AG20443 (cell line): ENCODE measurements around the gene MTMR2.
"Not testable (repeated sequence)": the region's sequence is repeated elsewhere in the genome, so short reads cannot be mapped to it uniquely, and the experiment has no call there.

Experiments
- DNase-seq: peaks from one replicate; pipeline ENCODE4 v3.0.0; 2012; ENCODE audit warnings: low spot score, mixed read lengths

Gene MTMR2

DNA sequence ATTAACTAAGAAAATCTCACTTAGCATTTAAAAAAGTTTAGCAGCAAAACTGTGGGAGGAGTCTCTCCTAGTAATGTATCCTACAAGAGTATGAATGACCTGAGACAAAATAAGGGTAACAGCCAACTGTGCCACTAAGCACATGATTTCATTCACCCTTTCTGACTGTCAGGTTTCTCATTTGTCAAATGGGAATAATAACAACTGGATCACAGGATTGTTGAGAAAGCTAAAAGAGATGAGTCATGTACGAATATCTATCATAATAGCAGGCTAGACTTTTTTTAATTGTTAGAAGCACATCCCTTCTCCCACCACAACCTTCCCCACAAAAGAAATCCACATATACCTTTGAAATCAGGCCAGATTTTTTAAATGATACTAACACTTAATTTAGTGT, 39.5 kb downstream of the MTMR2 start:
- DNase-seq, result no peak

DNA sequence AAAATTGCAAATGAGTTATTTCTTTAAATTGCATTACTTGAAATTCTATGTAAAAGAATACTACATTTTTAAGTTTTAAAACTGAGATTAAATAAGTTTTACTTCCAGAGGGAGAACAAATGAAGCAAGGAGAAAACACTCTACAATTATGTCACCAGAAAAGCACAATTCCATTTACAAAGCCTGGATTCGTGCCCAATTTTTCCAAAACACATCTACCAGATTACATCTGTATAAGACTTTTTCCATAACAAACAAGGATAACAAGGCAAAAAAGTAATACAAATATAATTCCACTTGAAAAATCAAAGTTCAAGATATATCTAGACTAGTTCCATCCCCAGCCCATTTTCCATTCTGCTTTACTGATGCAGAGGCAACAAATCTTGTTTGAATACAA, 40.5 kb downstream of the MTMR2 start:
- DNase-seq, result no peak

DNA sequence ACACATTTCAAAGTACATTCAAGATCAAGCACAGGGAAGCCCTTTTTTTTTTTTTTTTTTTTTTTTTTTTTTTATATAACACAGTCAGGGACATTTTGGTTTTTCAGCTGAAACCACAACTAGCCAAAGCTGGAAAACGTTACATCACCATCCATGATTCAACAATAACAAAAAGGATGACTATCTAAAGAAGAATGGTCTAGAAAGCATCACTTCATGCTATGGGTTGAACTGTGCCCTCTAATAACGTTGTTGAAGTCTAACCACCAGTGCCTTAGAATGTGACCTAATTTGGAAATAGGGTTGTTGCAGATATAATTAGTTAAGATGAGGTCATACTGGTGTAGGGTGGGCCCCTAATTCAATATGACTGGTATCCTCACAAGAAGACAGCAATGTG, 46.6 kb downstream of the MTMR2 start:
- DNase-seq, result peak; percentile 77

DNA sequence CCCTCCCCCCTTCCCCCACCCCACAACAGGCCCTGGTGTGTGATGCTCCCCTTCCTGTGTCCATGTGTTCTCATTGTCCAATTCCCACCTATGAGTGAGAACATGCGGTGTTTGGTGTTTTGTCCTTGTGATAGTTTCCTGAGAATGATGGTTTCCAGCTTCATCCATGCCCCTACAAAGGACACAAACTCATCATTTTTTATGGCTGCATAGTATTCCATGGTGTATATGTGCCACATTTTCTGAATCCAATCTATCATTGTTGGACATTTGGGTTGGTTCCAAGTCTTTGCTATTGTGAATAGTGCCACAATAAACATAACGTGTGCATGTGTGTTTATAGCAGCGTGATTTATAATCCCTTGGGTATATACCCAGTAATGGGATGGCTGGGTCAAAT, 53.0 kb downstream of the MTMR2 start:
- DNase-seq, result not testable (repeated sequence)

DNA sequence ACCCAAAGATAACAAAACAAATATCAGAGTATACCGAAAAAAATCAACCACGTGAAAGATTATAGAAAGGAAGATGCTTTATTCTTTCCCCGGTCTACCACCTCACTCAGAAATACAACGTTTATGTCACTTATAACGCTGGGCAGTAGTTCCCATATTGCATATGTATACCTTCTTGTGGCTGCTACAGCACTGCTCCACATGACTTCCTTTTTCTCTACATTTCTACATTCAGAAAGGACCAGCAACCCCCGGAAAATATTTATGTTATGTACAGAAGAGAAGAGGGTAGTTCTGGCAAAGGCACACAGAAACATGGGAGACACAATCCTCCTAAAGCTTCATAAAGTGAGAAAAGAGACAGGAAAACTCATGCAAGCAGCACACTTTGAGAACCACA, 56.8 kb downstream of the MTMR2 start:
- DNase-seq, result no peak

DNA sequence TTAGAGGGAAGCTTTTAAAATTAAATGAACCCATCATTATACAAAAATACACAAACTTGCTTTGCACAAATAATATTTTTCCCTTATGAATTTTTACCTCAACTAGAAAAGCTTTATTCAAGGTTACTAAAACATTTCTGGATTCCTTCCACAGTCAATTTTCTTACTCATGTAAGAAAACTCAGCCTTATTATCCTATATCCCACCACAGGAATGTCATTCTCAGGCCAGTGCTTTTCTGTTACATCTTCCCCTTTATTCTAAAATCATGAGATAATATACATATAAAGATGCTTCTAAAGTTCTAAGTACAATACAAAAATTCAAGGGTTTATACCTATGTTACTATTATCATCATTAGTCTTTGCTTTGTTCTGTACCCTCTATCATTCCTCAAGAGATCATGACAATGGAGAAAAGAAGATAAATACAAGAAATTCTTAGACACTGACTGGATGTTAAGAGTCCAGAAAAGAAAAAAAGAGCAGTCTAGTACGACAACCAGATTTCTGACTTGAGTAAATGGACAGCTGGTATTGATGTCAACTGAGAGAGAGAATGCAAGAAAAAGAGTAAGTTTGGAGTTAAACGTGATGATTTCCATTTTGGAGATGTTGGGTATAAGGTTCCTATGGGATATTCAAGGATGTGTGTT, 60.3 kb downstream of the MTMR2 start:
- peak; percentile 9 for DNase-seq

DNA sequence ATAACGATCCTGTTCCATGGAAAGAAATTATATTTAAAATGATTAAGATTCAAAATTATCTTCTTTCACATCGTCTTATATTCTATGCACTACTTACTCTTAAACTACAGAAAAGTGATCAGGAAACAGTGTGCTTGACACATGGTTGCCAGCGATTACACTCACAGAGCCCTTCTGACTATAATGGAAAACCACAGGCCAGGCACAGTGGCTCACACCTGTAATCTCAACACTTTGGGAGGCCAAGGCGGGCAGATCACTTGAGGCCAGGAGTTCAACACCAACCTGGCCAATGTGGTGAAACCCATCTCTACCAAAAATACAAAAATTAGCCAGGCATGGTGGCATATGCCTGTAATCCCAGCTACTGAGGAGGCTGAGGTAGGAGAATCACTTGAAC, 63.9 kb downstream of the MTMR2 start:
- DNase-seq, result not testable (repeated sequence)

DNA sequence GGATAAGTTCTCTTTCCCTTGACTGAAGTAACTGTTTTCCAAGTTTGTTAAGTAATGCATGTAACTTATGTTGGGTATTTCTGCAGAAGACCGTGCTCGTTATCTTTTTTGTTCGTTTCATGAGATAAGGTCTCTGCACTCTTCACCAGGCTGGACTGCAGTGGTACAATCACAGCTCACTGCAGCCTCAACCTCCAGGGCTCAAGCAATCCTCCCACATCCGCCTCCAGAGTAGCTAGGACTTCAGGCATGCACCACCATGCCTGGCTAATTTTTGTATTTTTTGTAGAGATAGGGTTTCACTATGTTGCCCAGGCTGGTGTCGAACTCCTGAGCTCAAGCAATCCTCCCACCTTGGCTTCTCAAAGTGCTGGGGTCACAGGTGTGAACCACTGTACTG, 69.5 kb downstream of the MTMR2 start:
- not testable (repeated sequence) for DNase-seq

DNA sequence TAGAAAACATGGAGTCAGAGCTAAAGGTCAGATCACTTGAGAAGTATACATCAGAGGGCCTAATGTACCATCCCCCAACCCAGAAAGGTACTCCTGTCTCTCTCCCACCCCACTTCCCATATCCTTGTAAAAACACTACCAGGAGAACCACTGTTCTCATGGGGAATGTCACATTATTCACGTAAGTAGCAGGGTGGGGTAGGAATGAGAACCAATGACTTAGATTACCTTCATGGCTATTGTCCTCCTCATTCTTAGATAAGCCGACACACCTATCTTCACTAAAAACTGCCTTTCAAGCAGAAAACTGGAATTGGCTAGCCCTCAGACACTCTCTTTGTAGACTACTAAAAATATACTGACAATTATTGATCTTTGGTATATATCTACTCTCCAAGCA, 70.0 kb downstream of the MTMR2 start:
- no peak for DNase-seq

DNA sequence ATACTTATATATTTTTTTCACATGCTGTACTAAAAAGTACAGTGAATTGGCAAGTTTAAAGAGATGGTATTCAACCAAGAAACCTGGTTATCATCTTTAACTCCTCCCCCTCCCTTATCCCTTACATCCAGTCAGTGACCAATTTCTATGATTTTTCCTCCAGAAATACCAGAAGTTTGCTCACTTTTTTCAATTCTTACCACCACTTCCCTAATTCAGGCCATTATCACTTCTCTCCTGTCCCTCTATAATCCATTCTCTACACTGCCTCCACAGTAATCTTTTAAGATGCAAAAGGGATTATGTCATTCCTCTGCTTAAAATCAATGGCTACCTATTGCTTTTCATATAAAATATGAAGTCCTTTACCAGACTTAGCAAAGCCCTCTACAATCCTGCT, 70.8 kb downstream of the MTMR2 start:
- DNase-seq, result no peak

DNA sequence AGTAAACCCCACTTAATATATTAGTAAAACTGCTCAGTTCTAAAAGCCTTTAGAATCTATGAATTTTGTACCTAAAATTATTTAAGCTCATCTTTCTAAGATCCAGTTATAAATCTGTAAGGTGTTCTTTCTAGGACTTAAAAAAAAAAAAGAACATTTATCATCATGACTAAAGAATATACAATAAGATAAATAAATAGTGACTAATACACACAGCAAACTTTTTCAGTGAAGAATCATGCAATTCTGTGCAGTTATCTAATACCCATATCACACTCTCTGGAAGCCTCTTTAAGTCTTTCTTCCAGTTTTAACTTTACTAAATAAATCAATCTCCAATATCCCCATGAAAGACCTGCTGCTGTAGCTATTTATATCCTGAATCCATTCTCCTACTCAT, 73.8 kb downstream of the MTMR2 start:
- DNase-seq, result no peak

DNA sequence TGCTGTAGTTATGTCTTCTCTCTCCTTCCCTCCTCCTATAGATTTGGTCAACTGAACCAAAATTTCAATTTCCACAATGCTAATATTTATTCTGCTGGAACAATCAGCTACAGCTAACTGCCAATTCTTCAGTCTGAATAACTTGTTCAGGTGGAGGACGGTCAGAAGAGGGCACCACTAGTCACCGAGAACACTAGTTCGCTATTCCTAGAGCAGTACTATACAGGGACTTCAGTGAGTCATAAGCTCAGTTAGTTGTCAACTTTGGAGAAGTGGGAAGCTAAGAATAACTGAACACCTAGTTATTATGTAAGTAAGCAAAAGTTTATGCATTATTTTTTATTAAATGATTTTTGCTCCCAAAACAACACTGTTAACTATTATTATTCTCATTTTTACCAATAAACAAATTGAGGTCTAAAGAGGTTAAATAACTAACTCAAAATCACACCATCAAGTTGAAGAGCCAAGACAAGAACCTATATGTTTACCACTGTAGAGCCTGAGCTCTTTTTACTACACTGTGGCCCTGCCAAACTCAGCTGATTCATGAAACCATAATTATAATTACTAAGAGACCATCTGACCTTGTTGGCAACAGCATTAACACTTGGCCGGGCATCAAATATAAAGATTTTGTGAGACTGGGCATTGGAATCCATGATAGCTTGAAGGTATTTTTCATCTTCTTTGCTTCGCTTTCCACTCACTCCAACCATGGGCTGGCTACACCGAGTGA, 74.7 kb downstream of the MTMR2 start:
- DNase-seq, result peak; percentile 66

DNA sequence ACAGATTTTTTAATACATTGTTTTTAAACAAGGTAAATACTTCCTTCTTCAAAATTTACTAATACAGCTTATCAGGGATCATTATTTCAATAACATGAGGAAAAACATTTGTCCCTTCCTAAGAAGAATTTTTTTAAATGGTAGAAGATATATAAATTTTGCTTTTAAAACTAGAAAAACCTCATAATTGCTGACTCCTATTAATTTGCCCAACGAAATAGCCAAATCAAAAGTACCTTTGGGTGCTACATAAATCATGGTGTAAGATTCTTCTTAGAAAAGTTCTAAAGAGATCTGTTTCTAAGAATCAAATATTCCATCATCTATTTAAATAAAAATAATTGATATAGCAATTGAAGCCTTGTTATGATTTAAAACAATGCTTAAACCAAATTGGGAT, 78.7 kb downstream of the MTMR2 start:
- no peak for DNase-seq

DNA sequence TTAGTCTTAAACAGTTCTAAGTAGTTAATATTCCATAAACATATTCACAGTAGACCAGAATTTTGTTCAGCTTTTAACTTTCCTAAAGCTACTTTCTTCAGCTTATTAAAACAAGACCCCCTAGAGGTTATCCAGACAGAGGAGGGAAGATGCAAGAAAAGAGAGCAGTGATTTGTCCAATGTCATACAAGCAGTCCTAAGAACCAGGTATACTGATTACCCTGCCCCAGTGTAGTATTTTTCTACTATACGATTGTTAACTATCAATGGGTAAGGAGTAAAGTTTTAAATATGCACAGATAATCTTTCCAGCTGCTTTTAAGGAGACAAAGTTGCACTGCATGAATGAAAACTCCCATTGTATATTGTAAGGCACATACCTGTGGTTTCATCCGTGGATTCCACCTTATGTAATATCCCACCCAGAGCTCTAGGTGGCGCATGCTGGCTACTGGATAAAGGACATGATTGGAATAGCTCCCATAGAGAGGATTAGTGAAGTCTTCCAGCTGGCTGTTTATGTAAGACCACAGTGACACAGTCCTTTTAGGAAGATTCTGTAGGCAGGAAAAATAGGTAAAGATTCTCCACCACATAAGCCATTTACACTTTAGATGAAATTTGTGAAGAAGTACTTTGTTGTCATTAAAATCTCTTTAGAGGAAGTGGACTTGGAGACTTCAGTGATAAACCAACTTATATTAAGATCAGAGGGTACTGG, 88.0 kb downstream of the MTMR2 start:
- peak; percentile 81 for DNase-seq

DNA sequence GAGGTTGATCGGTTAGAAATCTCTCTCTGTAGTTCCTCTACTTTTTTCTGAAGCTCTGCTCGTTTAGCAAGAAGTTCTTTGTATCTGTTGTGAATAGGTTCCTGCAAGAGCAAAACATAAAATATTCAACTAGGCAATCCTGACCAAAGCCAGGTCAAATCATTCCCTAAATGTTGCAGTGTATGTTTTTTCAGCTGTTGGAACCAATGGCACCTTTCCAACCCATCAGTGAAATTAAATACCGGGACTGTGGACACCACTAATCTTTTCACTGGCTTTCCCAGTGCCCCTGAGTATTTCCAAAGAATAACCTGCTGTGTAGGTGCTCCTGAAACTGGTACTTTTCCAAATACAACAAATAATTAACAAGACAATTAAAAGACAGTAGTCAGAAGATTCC, 88.6 kb downstream of the MTMR2 start:
- DNase-seq, result no peak

DNA sequence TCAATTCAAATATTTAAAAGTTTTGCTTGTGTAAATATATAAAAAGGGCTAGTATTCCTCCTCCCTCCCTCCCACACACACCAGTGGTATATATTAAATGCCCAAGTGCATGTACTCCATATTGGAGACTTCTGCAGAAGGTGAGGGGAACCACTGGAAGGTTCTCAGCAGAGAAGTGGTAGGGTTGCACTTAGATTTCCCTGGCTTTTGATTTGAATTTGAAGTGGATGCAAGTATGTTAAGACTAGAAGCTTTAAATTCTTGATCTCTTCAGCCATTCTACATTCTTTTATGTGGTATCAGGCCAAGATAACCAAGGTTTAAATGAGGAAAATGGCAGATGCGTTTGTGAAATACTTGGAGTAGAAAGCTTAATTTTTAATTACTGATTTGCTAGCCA, 90.5 kb downstream of the MTMR2 start:
- no peak for DNase-seq

DNA sequence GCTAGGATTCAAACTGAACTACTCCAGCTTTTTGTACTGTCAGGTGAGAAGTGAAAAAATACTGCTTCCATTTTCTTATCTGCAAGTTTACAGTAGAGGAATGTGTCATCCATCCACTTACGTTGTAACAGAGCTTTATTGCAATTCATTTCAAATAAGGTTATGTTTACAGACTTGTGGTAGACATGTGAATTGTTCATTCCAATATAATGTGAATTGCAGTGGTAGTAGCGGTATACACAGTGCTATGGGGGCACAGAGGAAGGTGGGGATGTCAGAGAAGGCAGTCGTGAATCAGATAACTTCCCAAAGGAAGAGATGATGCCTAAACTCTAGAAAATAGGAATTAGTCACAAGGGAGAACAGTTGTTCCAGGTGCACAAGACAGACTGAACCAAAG, 91.1 kb downstream of the MTMR2 start:
- DNase-seq, result no peak

DNA sequence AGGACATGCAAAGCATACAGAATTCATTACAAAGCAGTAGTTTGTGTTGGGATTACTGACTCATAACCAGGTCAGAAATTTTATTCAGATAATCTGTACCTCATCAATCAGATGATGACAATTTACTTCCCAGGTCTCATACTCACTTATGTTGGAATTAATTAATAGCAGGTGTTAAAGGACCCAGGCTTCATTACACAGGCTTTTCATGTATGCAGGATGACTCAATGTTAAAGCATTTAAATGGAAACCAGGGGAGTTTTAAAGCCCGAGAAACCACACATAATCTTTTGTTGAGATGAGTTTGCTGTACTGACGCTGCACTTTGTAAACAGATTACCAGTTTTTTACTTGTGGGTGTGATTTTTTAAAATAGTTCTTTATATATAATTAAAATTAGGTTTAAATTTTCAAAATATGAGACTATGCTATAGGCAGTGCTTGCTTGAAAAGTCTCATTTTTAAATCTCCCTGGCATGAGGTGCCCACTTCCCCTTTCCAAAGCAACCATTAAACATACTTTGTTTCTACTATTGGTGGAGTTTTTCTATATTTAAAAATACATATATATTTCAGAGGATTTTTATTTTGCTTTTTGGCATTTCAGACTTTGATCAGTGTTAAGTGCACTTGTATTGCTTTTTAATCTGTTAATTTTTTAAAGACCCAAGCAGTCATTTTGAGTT, 92.6 kb downstream of the MTMR2 start:
- DNase-seq, result peak; percentile 65

DNA sequence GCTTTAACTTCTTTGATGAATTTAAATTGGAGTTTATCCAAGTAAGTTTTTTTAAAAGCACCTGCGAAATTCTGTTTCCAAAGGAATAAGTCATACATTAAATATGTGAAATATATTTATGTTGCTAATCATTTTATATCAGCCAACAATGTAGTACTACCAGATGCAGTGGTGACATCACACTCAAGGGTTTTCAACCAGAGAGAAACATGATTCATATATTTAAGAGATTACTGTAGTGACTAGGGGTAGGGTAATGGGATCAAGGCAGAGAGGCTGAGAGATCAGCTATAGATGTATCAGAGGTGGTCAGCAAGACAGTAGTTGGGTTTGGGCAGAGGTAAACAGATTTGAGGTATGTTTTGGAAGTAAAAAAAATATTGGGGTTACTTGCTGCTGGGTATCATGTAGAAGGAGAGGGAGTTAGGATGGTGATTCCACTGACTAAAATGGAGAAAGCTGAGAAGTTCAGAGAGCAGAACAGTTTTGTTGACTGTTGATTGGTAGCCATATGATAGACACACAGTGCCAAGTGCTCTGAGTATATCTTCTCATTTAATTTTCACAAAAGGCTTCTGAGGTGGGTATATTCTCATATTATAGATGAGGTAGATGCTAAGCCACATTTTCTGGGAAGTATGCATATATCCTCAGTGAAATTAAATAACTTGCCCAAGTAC, 94.2 kb downstream of the MTMR2 start:
- DNase-seq, result peak; percentile 9

DNA sequence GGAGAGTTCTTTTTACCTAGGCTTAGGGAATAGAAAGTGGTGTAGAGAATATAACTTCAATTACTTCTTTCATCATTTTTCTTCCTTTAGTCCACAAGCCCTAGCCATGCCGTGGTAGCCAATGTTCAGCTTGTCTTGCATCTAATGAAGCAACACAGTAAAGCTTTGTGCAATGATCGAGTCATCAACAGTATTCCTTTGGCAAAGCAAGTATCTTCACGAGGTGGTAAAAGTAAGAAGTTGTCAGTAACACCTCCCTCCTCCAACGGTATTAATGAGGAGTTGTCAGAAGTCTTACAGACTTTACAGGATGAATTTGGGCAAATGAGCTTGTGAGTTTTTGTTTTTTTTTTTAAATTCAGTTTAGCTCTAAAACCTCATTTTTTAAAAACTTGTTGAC, 96.2 kb downstream of the MTMR2 start:
- DNase-seq, result no peak

DNA sequence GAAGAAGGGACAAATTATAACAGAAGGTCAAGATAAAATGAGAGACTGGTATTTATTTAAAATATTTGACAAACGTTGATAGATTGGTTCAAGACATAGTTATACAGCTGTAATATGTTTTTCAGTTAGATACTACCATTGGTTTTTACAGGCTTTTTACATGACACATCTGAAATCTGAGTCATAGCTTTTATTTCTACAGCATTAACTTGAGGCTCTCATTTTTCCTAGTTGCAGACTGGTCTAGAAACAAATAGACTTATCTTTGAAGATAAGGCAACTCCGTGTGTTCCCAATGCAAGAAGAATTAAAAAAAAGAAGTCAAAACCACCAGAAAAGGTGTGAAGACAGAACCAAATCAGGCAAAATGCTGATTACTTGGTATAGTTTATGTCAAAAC, 102.3 kb downstream of the MTMR2 start:
- peak; percentile 24 for DNase-seq

DNA sequence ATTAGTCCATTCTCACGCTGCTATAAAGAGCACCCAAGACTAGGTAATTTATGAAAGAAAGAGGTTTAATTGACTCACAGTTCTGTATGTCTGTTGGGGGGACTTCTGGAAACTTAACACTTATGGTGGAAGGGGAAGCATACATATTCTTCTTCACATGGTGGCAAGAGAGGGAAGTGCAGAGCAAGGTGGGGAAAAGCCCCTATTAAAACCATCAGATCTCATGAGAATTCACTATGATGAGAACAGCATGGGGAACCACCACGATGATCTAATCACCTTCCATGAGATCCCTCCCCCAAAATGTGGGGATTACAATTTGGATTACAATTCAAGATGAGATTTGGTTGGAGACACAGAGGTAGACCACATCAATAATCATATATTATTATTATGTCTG, 107.9 kb downstream of the MTMR2 start:
- no peak for DNase-seq
